NCI-H128 (cell line): ENCODE results near the gene TBCC.
"Not testable (repeated sequence)": the region's sequence is repeated elsewhere in the genome, so short reads cannot be mapped to it uniquely, and the experiment has no call there.

Source experiments
- DNase-seq: peaks from one replicate; lab custom pipeline; 2025; ENCODE audit not compliant: unreplicated experiment; lab: John Stamatoyannopoulos, UW

TBCC gene, protein sequence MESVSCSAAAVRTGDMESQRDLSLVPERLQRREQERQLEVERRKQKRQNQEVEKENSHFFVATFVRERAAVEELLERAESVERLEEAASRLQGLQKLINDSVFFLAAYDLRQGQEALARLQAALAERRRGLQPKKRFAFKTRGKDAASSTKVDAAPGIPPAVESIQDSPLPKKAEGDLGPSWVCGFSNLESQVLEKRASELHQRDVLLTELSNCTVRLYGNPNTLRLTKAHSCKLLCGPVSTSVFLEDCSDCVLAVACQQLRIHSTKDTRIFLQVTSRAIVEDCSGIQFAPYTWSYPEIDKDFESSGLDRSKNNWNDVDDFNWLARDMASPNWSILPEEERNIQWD

DNA sequence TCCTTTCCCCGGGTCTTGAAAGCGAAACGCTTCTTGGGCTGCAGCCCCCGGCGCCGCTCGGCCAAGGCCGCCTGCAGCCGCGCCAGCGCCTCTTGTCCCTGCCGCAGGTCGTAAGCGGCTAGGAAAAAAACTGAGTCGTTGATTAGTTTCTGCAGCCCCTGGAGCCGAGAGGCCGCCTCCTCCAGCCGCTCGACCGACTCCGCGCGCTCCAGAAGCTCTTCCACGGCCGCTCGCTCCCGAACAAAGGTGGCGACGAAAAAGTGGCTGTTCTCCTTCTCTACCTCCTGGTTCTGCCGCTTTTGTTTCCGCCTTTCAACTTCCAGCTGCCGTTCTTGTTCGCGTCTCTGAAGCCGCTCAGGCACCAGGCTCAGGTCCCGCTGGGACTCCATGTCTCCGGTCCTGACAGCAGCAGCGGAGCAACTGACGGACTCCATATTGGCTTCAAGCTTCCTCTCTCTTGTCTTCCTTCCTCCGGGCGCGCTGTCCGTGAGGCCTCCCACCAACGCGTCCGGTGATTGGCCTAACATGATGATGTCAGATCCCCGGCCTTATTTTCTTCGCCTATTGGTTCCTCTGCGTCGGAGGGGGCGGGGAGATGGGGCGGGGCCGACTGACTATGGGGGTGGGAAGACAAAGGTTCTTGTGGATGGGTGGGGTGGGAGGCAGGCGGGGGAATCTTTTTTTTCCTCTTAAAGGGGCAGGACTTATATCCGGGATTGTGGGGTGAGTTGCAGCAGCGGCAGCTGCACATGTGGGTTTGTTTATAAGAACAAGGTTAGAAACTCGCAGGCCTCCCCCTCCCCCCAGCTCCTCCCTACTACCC, at the start of gene TBCC:
Gene TBCC (minus strand): TSS at position 464 of the 823 bp plus-strand sequence. CDS start 30 bp downstream, at position 434.
- DNase-seq: peak; percentile 91

DNA sequence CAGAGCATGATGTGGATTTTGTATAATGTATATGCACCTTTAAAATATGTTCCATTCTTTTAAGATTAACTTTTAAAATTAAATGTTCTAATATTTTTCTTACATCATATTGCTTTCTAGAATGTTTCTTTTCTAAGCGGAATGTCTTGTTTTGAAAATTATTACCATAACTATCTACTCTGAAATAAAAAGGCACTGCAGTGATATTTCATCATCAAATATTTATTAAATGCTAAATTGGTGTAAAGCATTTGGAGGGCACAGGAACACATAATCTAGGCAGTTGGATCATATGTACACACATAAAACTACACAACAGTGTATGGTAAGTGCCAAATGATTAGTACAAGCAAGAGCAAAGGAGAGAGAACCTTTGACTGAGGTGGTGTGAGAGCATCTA, 49.7 kb upstream of the TBCC start:
- DNase-seq: no peak

DNA sequence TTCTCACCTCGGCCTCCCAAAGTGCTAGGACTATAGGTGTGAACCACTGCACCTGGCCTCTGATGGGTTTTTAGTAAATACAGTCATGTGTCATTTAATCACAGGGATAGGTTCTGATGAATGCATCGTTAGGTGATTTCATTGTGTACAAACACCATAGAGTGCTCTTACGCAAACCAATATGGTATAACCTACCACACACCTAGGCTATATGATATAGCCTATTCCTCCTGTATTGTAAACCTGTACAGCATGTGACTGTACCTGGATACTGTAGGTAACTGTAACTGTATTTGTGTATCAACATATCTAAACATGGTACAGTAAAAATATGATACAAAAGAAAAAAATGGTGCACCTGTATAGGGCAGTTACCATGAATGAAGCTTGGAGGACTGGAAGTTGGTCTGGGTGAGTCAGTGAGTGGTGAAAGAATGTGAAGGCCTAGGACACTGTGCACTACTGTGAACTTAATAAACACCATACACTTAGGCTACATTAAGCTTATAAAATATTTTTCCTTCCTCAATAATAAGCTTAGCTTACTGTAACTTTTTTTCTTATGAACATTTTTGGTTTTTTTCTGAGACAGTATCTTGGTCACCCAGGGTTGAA, 45.9 kb upstream of the TBCC start:
- no peak for DNase-seq

DNA sequence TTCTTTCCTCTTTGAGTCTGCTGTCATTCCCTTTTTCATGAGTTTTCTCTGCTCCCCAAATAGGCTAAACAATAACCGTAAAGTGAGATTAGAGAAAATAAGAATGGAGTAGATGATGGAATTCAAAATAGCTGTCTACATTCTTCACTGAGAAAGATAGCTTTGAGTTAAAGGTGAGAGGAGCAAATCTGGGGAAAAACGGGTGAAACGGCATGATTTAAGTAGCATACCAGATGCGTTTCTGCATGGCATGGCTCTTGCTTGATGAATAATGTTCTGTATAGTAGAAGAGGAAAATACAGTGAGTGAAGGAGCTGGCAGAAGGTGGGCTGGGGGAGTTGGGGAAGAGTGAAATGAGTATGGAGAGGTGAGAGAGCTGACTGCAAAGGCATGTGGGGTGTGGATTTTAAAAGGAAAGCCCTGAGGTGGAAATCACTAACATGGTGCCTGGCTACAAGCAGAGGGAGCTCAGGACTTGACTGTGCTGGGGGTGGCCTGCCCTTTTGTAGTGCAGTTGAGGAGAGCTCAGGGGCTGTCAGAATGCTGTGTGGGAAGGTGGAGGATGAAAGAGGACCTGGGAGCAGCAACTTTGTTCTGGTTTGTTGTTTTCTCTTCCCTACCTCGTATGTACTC, 44.8 kb upstream of the TBCC start:
- DNase-seq: no peak

DNA sequence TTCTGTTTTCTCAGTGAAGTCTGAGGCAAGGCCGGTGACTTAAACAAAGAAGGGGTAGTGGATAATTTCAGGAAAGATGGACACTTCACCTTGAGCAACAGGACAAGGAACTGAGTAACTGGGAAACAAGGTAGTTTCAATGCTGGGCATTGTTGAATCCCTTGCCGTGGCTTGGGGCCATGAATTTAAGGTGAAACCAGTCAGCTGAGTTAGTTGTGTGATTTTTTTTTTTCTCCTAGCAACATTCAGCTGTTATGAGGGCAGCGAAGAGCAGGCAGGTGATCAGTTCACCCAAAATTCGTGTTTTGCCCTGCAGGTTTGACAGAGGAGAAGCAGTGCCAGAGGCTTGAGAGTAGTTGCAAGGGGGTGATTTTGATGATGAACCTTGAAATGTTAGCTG, 42.8 kb upstream of the TBCC start:
- DNase-seq: no peak

DNA sequence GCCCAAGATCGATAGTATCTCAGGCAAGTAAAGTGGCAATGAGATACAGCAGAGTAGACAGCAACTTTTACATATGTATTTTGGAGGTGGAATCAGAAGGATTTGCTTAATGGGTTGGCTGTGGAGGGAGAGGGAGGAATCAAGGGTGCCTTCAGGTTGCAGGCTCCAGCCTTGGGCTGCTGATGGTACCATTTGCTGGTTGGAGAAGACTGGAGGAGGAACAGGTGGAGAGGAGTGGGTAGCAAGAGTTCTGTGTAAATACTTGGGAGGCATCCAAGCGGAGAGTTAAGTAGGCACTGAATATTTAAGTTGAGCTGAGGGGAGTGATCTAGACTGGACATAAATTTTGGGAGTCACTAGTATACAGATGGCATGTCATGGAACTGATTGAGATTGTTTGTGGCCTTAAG, 41.2 kb upstream of the TBCC start:
- peak; percentile 9 for DNase-seq

DNA sequence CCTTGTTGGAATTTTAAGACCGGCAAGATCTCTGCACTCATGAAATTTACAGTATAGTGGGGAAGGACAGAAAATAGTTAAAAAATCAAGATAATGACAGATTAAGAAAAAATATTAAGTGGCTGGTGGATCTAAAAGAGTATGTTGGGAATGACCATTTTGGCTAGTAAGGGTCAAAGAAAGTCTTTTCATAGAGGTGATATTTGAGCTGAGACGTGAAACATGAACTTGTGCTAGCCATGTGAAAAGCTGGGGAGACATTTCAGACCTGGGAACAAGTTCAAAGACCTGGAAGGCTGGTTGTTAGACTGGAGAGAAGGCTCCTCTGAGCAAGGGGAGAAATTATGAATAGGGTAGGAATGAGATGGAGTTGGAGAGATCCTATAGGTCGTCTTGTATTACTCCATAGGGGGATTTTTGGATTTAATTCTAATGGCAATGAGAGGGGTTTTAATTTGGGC, 40.7 kb upstream of the TBCC start:
- DNase-seq: no peak

DNA sequence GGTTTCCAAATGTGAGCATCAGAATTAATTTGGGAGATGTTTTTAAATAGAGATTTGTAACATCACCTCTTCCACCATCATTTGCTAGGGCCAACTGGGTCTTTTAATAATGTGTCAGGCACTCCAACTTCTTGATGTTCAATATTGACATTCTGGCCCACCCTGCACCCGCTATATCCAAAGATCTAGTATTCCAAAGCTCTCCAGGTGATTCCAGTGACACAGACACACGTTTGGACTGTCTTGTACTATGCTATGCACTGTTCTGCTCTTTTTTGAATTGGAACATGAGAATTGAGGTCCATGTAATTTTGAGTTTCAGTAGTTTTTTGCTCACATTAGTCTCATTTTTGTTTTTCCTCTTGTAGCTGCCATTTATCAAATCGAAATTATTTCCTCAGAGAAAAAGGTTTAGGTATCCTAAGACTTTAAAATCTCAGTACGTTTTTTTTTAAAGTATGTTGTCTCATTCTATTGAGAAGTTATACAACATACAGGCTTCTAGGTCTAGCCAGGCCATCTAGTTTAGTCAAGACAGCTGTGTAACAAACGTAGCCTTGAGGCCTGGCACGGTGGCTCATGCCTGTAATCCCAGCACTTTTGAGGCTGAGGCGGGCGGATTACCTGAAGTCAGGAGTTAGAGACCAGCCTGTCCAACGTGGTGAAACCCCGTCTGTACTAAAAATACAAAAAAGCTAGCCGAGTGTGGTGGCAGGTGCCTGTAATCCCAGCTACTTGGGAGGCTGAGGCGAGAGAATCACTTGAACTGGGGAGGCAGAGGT, 39.0 kb upstream of the TBCC start:
- no peak for DNase-seq

DNA sequence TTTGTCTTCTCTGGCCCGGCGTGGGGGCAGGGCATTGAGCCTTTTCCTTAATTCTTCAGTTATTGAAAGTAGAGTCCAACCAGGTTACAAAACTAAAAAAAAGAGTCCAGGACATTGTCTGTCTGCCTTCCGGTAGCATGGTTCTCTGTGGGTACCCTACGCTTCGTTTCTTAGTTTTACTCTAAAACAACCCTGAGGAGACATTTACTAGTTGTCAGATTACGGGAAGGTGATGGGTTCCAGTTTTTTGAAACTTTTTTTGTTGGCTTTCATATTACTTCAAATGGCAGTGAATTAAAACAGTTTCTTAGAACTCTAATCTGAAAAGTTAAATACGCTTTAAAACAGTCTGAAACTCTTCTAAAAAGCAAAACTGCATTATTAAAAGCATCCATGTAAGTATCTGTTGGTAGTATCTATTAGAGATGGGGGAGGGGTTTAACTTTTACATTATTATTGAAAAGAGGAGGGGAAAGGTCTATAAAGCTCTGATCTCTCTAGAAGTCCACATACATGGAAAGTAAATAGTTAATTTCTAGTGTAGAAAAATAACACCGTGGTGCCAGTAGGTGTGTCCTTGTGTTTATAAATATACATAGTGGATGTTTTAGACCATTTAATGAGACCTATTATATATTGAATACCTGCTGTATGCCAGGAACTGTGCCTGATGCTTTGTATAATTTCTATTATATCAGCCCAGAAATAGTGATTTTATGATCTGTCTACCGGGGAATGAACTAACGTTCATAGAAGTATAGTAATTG, 38.2 kb upstream of the TBCC start:
- DNase-seq: no peak

DNA sequence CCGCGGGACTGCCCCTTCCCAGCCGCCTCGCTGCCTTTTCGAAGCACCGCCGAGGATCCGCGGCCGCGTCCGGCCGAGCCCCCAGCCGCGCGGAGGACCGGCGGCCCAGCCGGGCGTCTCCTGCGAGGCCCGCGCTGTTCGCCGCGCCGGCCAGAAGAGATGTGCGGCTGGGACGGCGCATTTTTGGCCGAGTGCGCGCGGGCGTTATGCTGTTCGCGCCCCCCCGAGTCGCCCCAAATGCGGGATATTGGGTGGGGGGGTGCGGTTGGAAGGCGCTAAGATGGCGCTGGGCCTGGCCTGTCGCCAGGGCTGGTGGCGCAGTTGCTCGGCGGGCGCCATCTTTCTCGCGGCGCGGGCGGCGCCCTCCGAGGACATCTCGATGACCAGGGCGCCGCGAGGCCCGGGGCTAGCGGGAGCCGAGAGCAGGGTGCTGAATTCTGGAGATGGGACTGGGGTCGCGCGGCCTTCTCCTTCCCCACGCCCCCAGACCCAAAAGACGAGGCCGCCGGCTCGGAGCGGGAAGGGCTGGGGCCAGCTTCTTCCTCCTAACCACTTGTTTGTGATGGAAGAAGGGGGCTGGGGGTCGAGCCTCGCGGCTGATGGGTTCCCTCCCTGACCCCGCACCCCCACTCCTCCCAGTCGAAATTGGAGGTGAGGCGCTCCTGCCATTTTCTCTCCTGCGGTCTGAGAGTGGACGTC, 37.4 kb upstream of the TBCC start:
- peak; percentile 21 for DNase-seq

DNA sequence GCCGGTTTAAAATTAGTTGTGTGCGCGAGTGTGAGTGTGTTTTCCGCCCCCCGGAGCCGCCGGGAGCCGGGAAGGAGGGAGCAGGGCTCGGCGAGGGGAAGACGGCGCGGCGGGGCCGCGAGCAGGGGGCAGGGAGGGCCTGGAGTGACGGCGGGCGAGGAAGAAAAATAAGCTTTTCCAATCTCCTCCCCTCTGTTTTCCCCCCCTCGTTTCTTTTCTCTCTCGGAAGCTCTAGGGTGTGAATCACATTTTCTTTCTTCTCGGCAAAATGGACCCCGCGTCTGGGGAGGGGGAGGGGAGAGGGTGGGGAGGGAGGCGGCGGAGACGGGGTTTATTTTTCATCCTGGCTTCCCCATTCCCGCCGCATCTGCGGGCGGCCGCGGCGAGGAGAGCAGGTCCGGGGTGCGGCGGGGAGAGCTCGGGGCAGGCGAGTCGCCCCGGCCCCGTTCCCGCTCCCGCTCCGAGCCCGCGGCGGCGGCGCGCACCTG, 36.8 kb upstream of the TBCC start:
- DNase-seq: peak; percentile 39

DNA sequence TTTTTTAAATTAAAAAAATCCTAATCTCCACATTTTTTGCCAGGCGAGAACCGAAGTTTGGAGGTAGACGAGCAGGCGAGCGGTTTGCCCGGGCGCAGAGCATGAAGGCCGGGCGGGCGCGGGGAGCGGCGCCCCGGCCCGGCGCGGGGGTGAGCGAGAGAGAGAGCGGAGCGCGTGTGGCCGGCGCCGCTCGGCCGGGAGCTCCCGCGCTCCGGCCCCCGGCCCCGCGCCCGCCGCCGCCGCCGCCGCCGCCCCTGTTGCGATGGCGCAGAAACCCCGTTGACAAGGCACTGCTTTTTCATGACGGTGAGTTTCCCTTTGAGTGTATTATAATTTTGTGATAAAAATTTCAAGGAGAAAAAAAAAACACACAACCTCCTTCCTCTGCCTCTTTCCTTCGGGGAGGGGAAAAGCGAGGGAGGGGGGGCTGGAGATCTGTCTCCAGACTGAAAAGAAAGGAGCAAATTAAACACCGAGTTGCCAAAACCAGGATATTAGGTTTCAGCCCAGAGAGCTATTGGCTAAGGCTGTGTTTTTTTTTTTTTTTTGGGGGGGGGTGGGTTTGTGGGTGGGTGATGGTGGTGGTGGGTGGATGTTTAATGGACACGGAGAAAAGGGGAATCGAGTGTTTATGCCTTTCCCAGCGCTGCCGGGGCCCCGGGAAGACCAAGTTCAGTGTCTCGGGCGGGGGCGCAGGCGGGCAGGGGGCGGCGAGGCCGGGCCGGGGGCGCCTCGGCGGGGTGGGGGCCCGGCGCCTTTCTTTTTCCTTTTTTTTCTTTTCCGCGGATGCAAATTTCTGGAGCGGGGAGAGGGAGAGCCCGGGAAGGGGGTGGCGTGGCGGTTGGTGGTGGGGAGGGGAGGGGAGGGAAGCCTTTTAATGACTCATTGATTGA, 36.1 kb upstream of the TBCC start, which contains the start of gene BICRAL:
Gene BICRAL (plus strand): TSS at position 257 of the 893 bp plus-strand sequence. CDS start 39,971 bp downstream, outside the sequence.
- DNase-seq: peak; percentile 36

DNA sequence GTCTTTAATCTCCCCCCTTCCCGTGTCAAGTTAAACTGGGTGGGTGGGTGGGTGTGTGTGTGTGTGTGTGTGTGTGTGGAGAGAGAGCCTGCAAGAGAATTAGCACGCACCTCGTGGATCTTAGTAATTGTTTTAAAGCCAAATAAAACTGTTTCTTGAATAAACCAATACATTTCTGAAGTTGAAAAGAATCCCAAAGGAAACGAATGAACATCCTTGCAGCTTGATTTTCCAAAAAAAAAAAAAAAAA, 35.6 kb upstream of the TBCC start:
- no peak for DNase-seq

DNA sequence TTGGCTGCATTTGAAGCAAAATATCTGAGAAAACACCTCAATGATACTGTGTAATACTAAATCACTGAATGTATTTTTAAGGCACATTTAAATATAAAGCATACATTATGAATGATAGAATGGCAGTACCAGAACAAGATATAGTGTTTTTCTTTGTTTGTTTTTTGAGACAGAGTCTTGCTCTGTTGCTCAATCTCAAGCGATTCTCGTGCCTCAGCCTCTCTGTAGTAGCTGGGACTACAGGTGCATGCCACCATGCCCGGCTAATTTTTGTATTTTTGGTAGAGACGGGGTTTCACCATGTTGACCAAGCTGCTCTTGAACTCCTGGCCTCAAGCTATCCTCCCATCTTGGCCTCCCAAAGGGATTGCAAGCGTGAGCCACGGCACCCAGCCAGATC, 33.6 kb upstream of the TBCC start:
- no peak for DNase-seq

DNA sequence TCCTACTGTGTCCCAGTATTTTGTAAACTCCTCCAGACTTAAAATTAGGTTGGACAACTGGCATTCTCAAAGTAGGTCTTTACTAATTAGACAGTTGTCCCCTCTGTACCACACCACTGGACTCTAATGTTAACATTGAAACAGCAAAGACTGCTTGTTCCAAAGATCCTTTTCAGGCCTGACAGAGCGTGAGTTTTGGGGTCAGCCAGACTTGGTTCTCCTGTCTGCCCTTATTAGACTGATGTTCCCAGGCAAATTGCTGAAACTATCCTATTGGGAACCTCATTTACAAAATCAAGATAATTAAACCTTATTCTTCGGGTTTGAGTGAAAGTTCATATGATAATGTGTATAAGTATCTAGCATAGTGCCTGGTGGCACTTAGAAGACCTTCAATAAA, 32.2 kb upstream of the TBCC start:
- DNase-seq: no peak

DNA sequence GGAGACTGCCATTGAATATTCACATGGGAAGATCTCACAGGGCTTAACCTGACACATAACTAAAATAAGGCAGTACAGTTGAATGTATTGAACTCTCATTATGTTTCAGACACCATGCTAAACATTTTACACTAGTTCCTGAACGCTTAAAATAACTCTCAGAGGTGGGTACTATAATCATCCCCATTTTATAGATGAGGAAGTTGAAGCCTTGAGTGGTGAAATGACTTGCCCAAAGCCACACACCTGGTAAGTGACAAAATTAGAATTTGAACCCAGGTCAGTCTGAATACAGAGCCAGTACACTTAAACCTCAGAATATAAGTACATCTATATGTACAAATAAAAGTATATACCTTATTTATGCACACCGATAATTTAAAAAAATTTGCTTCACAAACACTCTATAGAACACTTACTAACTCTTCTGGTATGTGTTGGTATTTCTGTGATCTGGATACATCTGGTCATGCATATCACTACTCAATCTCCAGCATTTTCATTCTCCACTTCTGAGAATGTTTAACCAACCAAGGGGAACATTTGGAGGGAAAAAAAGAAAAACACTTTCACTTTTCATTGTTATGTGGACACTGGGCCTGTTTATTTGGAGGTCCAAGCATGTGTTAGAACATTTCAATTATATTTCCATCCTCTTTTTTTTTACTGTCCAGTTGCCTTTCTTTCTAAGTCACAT, 31.4 kb upstream of the TBCC start:
- no peak for DNase-seq

DNA sequence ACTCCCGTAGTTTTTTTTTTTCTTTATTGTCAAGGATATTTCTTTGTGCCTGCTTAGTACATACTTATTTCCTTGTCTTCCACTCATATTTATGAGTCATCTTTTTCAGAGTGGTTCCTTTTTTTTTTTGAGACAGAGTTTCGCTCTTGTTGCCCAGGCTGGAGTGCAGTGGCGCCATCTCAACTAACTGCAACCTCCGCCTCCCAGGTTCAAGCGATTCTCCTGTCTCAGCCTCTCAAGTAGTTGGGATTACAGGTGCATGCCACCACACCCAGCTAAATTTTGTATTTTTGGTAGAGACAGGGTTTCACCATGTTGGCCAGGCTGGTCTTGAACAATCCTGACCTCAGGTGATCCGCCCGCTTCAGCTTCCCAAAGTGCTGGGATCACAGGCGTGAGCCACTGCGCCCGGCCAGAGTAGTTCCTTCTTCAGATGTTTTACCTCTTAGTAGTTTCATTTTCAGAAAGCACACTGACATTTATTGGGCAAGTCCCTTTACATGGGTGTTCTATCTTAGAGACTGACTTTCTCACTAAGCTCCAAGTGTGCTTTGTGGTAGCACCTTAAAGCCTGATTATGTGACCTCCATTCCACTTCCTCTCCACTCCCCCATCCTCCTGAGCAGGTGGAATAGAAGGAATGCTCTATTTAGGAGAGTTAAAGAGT, 29.1 kb upstream of the TBCC start:
- not testable (repeated sequence) for DNase-seq
